H1 (cell line): ENCODE measurements around the gene TCIRG1. TPM values are rescaled to one million over a fixed set of nuclear protein-coding genes. Genes with fewer than 3 reads are reported as not detected.

ENCODE experiments used
- CBX5 ChIP-seq: fragments of 300-800, 300-1000 bp; sonication (generic); IDR thresholded peaks from 2 replicates; pipeline ENCODE4 v1.7.1; 2016; ENCODE audit warnings: antibody characterized with exemption, low read length, low read depth
- CREB1 ChIP-seq: IDR thresholded peaks from 2 replicates; pipeline ENCODE4 v1.6.1; 2012; ENCODE audit warnings: inconsistent platforms
- EGR1 ChIP-seq: IDR thresholded peaks from 2 replicates; pipeline ENCODE4 v1.6.1; 2011; ENCODE audit warnings: low read depth, low read length, borderline replicate concordance
- FOSL1 ChIP-seq: IDR thresholded peaks from 2 replicates; pipeline ENCODE4 v1.6.1; 2011; ENCODE audit warnings: mild to moderate bottlenecking, low read depth, low read length, moderate library complexity; ENCODE audit not compliant: insufficient read depth
- KDM4A ChIP-seq: IDR thresholded peaks from one replicate; pipeline ENCODE4 v1.7.1; 2012; ENCODE audit warnings: low read depth, mild to moderate bottlenecking, moderate library complexity, low read length, inconsistent platforms; ENCODE audit not compliant: severe bottlenecking
- MAFK ChIP-seq: IDR thresholded peaks from 2 replicates; pipeline ENCODE4 v1.6.1; 2012; ENCODE audit warnings: low read depth, mild to moderate bottlenecking, improper control_type of control experiment, low read length
- NRF1 ChIP-seq: IDR thresholded peaks from 2 replicates; pipeline ENCODE4 v1.6.1; 2011; ENCODE audit warnings: mild to moderate bottlenecking, low read depth, low read length, improper control_type of control experiment
- RXRA ChIP-seq: IDR thresholded peaks from 2 replicates; pipeline ENCODE4 v1.6.1; 2011; ENCODE audit warnings: low read depth, mild to moderate bottlenecking, low read length, moderate library complexity; ENCODE audit not compliant: insufficient read depth
- SIN3A ChIP-seq, 2 experiments: IDR thresholded peaks in 1 of 2; conservative IDR thresholded peaks in 1 of 2; 2 replicates each; pipeline ENCODE4 v1.6.1; 2011 to 2012; ENCODE audit warnings: low read length in 2 of 2, improper control_type of control experiment in 1 of 2, low read depth in 1 of 2, mild to moderate bottlenecking in 1 of 2
- SIX5 ChIP-seq: IDR thresholded peaks from 2 replicates; pipeline ENCODE4 v1.6.1; 2011; ENCODE audit warnings: mild to moderate bottlenecking, low read depth, low read length
- SUZ12 ChIP-seq: fragments of 200-600 bp; sonication (generic); IDR thresholded peaks from 2 replicates; pipeline ENCODE4 v1.6.1; 2012; ENCODE audit warnings: mild to moderate bottlenecking, inconsistent platforms, low read length, moderate library complexity, mixed read lengths
- TBP ChIP-seq: IDR thresholded peaks from 2 replicates; pipeline ENCODE4 v1.6.1; 2011; ENCODE audit warnings: low read depth, low read length, improper control_type of control experiment
- polyA plus RNA-seq, 7 experiments: library from polyadenylated mRNA; depleted of rRNA in 3 of 7; stranded (reverse) in 5 of 7; unstranded in 2 of 7; fragments of >200 nt in 5 of 7; fragments of 200-250 nt in 2 of 7; gene quantifications; 1 replicate in 5 of 7; 2 replicates in 1 of 7; 4 replicates in 1 of 7; pipeline versions ENCODE4 v1.2.1 to v1.2.3, GENCODE V29; 2011 to 2013; ENCODE audit warnings: missing spikeins in 2 of 7, mixed read lengths in 2 of 7
- total RNA-seq: library from RNA; stranded (reverse); fragmentation: NEBNext Ultra II Directional; extraction: Animal tissue kit (Norgen Biotek cat#: 25700); gene quantifications from 2 replicates; pipeline ENCODE4 v1.2.1, GENCODE V29; 2021
- TF ChIP-seq, protein P1 (sequence below): IDR thresholded peaks from 2 replicates; pipeline ENCODE4 v1.6.1; 2012; ENCODE audit warnings: inconsistent platforms
- TF ChIP-seq, protein P2 (sequence below): IDR thresholded peaks from 2 replicates; pipeline ENCODE4 v1.6.1; 2012; ENCODE audit warnings: low read length, inconsistent platforms
- TF ChIP-seq, protein P3 (sequence below), 3 experiments: IDR thresholded peaks; 1 replicate in 2 of 3; 2 replicates in 1 of 3; pipeline versions ENCODE4 v1.5.1 to v1.6.1; 2011; ENCODE audit warnings: low read length in 3 of 3, mild to moderate bottlenecking in 3 of 3, inconsistent platforms in 2 of 3, low read depth in 1 of 3, moderate library complexity in 1 of 3; ENCODE audit not compliant: insufficient read depth in 1 of 3; ENCODE audit errors: control extremely low read depth in 1 of 3
- TF ChIP-seq, protein P4 (sequence below): IDR thresholded peaks from 2 replicates; pipeline ENCODE4 v1.6.1; 2011; ENCODE audit warnings: low read depth, mild to moderate bottlenecking, low read length; ENCODE audit not compliant: insufficient read depth

Gene TCIRG1
- total and polyA plus RNA-seq, 2 of the 8 experiments (the other 6 are each of a cell fraction or from before 2014, with no cell fraction given): 25.3 to 39.6 TPM

DNA sequence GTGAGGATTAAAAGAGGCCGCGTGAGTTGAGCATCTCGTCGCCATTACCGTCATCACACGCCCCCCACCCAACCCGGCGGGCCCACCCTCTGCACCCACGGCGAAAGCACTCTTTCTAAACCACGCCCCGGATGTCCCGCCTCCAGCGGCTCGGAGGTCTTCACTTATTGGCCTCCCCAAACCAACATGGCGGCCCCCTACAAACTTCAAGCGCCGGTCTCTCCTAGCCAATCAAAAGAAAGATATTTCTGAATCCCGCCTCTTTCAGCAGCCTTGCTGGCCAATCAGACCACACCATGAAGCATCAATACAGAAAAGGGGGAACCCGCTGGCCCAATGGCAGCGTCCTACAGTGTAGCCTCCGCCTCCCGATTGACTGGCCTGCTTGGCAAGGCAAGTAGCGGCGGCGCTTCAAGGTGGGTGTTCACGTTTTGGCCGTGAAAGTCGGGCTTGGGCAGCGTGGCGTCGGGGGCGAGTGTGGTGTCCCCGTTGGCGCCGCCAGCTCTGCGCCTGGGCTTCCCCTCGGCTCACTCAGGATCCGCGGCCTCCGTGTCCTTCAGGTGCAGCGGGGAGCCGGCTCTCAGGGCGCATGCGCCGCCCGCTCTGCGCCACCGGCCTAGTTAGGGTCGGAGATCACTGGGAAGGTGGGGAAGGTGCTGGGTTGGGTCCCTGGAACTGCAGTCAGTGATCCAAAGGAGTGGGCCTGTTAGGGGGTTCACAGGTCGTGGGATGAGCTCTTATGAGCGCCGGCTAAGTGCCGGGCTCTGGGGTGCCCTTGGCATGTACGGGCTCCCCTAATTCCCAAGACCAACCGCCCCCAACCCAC, 8.3 kb upstream of the TCIRG1 start, which contains the start of gene NDUFS8 (continued):
- peak; percentile 66 for TF ChIP-seq KDM4A
- TF ChIP-seq, protein P1, sequence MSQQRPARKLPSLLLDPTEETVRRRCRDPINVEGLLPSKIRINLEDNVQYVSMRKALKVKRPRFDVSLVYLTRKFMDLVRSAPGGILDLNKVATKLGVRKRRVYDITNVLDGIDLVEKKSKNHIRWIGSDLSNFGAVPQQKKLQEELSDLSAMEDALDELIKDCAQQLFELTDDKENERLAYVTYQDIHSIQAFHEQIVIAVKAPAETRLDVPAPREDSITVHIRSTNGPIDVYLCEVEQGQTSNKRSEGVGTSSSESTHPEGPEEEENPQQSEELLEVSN: no peak
- TF ChIP-seq, protein P2, sequence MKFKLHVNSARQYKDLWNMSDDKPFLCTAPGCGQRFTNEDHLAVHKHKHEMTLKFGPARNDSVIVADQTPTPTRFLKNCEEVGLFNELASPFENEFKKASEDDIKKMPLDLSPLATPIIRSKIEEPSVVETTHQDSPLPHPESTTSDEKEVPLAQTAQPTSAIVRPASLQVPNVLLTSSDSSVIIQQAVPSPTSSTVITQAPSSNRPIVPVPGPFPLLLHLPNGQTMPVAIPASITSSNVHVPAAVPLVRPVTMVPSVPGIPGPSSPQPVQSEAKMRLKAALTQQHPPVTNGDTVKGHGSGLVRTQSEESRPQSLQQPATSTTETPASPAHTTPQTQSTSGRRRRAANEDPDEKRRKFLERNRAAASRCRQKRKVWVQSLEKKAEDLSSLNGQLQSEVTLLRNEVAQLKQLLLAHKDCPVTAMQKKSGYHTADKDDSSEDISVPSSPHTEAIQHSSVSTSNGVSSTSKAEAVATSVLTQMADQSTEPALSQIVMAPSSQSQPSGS: no peak
- no peak; a peak in 1 of 4 replicates for TF ChIP-seq SIN3A (conservative IDR thresholded peaks at IDR 0.05 in 1 of 2, IDR thresholded peaks at IDR 0.05 in 1 of 2; ENCODE audit: low read depth in 1 of 2, low read length in 2 of 2)
- TF ChIP-seq CBX5: no peak
- TF ChIP-seq RXRA: no peak
- TF ChIP-seq CREB1: peak; percentile 58
- no peak for TF ChIP-seq MAFK
- TF ChIP-seq SUZ12: no peak
- TF ChIP-seq NRF1: peak; percentile 72
- no peak for TF ChIP-seq SIX5
- TF ChIP-seq, protein P3, sequence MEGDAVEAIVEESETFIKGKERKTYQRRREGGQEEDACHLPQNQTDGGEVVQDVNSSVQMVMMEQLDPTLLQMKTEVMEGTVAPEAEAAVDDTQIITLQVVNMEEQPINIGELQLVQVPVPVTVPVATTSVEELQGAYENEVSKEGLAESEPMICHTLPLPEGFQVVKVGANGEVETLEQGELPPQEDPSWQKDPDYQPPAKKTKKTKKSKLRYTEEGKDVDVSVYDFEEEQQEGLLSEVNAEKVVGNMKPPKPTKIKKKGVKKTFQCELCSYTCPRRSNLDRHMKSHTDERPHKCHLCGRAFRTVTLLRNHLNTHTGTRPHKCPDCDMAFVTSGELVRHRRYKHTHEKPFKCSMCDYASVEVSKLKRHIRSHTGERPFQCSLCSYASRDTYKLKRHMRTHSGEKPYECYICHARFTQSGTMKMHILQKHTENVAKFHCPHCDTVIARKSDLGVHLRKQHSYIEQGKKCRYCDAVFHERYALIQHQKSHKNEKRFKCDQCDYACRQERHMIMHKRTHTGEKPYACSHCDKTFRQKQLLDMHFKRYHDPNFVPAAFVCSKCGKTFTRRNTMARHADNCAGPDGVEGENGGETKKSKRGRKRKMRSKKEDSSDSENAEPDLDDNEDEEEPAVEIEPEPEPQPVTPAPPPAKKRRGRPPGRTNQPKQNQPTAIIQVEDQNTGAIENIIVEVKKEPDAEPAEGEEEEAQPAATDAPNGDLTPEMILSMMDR (IDR thresholded peaks at IDR 0.05; ENCODE audit: control extremely low read depth in 1 of 3, insufficient read depth in 1 of 3, low read depth in 1 of 3, low read length in 3 of 3): no peak
- TF ChIP-seq FOSL1: no peak
- TF ChIP-seq EGR1: no peak
- TF ChIP-seq, protein P4, sequence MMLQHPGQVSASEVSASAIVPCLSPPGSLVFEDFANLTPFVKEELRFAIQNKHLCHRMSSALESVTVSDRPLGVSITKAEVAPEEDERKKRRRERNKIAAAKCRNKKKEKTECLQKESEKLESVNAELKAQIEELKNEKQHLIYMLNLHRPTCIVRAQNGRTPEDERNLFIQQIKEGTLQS: no peak
- peak; percentile 83 for TF ChIP-seq TBP
